Prostate gland (tissue), 2 donors: Measurements from ENCODE around the gene CYP2E1.

Experiments
- POLR2A ChIP-seq: fragments of 450-650 bp; IDR thresholded peaks from one replicate; pipeline ENCODE4 v1.6.1; 2016; ENCODE audit warnings: antibody characterized with exemption, mild to moderate bottlenecking
- TF ChIP-seq, protein P1 (sequence below), 4 experiments: fragments of 200-600 bp in 2 of 4; fragments of 450-650 bp in 2 of 4; sonication (generic) in 2 of 4; IDR thresholded peaks; 1 replicate in 3 of 4; 2 replicates in 1 of 4; pipeline ENCODE4 v1.5.1; 2016 to 2019; ENCODE audit warnings: antibody characterized with exemption in 4 of 4, mild to moderate bottlenecking in 2 of 4, moderate library complexity in 2 of 4

GRCh38 chr10:133481657-133482056 is 45.5 kb upstream of the CYP2E1 start:
- TF ChIP-seq POLR2A: no peak
- TF ChIP-seq, protein P1, sequence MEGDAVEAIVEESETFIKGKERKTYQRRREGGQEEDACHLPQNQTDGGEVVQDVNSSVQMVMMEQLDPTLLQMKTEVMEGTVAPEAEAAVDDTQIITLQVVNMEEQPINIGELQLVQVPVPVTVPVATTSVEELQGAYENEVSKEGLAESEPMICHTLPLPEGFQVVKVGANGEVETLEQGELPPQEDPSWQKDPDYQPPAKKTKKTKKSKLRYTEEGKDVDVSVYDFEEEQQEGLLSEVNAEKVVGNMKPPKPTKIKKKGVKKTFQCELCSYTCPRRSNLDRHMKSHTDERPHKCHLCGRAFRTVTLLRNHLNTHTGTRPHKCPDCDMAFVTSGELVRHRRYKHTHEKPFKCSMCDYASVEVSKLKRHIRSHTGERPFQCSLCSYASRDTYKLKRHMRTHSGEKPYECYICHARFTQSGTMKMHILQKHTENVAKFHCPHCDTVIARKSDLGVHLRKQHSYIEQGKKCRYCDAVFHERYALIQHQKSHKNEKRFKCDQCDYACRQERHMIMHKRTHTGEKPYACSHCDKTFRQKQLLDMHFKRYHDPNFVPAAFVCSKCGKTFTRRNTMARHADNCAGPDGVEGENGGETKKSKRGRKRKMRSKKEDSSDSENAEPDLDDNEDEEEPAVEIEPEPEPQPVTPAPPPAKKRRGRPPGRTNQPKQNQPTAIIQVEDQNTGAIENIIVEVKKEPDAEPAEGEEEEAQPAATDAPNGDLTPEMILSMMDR (IDR thresholded peaks at IDR 0.05): no peak
